Activated CD4-positive, alpha-beta T cell treated with anti-CD3 and anti-CD28 coated beads, Interleukin-2, amount 50 U/mL, for 4 hours (primary cell): Measurements from ENCODE around the gene PLET1.

ENCODE experiments used
- DNase-seq, 2 experiments: peaks; one replicate each; pipeline ENCODE4 v3.0.0-alpha.2; 2020

Gene PLET1

GRCh38 chr11:112260490-112260889 lies at the start of gene PLET1:
Gene PLET1, minus strand, starts transcription at chr11:112260860. Its CDS starts 271 bp downstream, at chr11:112260589.
- DNase-seq = no peak

GRCh38 chr11:112310419-112310818 lies 49.8 kb upstream of the PLET1 start:
- no peak for DNase-seq

GRCh38 chr11:112308651-112309050 lies 48.0 kb upstream of the PLET1 start:
- DNase-seq = no peak

- no peak for DNase-seq
Observed at GRCh38 chr11:112307616-112308015, 47.0 kb upstream of the PLET1 start.

- no peak for DNase-seq
Observed at GRCh38 chr11:112306230-112306629, 45.6 kb upstream of the PLET1 start.

- no peak for DNase-seq
Observed at GRCh38 chr11:112304914-112305313, 44.3 kb upstream of the PLET1 start.

- no peak for DNase-seq
Observed at GRCh38 chr11:112303616-112304015, 43.0 kb upstream of the PLET1 start.

- DNase-seq = no peak
Observed at GRCh38 chr11:112302226-112302868, 41.7 kb upstream of the PLET1 start.

GRCh38 chr11:112300094-112300786 lies 39.6 kb upstream of the PLET1 start:
- no peak for DNase-seq

- DNase-seq = no peak
Observed at GRCh38 chr11:112298535-112298934, 37.9 kb upstream of the PLET1 start.

- peak in 1 of 2 experiments; percentile 9 for DNase-seq
Observed at GRCh38 chr11:112297248-112297866, 36.7 kb upstream of the PLET1 start.

GRCh38 chr11:112296044-112296443 lies 35.4 kb upstream of the PLET1 start:
- no peak for DNase-seq

GRCh38 chr11:112294688-112295340 lies 34.2 kb upstream of the PLET1 start:
- no peak for DNase-seq

GRCh38 chr11:112293614-112294013 lies 33.0 kb upstream of the PLET1 start:
- no peak for DNase-seq

- no peak for DNase-seq
Observed at GRCh38 chr11:112292785-112293407, 32.2 kb upstream of the PLET1 start.

GRCh38 chr11:112292188-112292587 lies 31.5 kb upstream of the PLET1 start:
- DNase-seq = no peak

- DNase-seq = no peak
Observed at GRCh38 chr11:112291191-112291590, 30.5 kb upstream of the PLET1 start.

GRCh38 chr11:112290493-112290850 lies 29.8 kb upstream of the PLET1 start:
- no peak for DNase-seq

GRCh38 chr11:112289588-112290492 lies 29.2 kb upstream of the PLET1 start:
- DNase-seq = peak; percentile 79 to 80

GRCh38 chr11:112288021-112288420 lies 27.4 kb upstream of the PLET1 start:
- no peak for DNase-seq

GRCh38 chr11:112285841-112286311 lies 25.2 kb upstream of the PLET1 start:
- no peak for DNase-seq

GRCh38 chr11:112281726-112282125 lies 21.1 kb upstream of the PLET1 start:
- no peak for DNase-seq
